MM.1S (cell line): ENCODE measurements around the gene CAPN6.

Experiments
- EZH2 ChIP-seq: fragments of 300-600 bp; sonication (generic); optimal IDR thresholded peaks from 2 replicates; pipeline ENCODE3; 2017; ENCODE audit warnings: low read depth, mild to moderate bottlenecking, antibody characterized with exemption, low read length, mixed read lengths
- EZH2phosphoT487 ChIP-seq: fragments of 300-600 bp; sonication (generic); IDR thresholded peaks from 2 replicates; pipeline ENCODE4 v1.6.1; 2018; ENCODE audit warnings: antibody characterized with exemption, low read length
- TF ChIP-seq, protein P1 (sequence below): fragments of 300-600 bp; sonication (generic); IDR thresholded peaks from 2 replicates; pipeline ENCODE4 v1.5.1; 2016; ENCODE audit warnings: antibody characterized with exemption, low read length, mixed read lengths

- TF ChIP-seq, protein P1, sequence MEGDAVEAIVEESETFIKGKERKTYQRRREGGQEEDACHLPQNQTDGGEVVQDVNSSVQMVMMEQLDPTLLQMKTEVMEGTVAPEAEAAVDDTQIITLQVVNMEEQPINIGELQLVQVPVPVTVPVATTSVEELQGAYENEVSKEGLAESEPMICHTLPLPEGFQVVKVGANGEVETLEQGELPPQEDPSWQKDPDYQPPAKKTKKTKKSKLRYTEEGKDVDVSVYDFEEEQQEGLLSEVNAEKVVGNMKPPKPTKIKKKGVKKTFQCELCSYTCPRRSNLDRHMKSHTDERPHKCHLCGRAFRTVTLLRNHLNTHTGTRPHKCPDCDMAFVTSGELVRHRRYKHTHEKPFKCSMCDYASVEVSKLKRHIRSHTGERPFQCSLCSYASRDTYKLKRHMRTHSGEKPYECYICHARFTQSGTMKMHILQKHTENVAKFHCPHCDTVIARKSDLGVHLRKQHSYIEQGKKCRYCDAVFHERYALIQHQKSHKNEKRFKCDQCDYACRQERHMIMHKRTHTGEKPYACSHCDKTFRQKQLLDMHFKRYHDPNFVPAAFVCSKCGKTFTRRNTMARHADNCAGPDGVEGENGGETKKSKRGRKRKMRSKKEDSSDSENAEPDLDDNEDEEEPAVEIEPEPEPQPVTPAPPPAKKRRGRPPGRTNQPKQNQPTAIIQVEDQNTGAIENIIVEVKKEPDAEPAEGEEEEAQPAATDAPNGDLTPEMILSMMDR, result no peak
- TF ChIP-seq EZH2 (no peak), EZH2phosphoT487 (no peak)
Observed at GRCh38 chrX:111259559-111259958, 10.7 kb downstream of the CAPN6 start.
